ENCODE measurements around the gene SHISA2.

SHISA2 gene

DNA sequence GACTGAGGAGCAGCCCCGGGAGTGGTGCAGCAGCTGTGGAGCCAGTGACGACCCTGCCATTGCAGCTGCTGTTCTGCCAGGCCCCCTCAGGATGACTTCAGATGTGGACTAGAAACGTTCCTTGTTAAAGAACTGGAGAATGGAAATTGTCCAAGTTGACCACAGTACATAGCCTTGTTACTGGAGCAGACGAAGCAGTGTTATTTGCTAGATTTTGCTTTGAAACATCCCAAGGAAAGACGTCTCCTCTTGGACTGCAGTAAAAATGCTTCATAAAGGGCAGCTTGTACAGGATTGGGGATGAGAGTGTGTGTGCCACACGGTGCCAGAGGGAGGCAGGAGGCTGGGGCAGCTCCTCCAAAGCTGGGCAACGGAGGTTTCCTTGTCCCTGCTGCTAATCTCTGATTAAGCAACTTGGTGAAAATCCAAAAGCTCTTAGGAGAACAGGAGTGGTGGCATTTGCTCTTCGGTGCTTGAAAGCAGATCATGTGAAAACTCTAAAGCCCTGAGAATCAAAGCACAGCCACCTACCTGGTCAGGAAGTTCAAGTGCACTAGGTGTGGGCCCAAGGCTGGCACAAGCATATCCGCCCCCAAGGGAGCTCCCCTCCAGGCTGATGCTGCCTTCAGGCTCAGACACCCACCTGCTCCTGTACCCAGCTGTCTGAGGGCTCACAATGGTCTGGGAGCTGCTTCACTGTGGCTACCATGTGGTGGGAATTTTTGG is 34.5 kb downstream of the SHISA2 start:
- no peak for DNase-seq

DNA sequence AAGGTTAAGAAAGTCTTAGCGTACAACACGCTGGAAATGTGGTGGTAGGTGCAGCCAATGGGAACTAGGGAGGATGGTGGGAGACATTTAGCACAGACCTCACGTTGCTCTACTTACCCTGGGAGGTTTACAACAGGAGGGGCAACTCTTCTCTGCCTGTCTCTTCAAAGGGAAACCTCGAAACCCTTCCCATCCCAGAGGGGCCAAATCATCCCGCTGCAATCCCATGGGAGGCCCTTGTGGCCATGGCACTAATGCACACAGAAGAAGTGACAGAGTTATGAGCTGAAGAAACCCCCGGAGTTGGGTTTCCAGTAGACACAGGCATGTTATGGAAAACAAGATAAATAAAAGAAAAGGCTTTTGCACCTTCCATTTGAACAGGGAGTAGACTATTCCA is 35.6 kb downstream of the SHISA2 start:
- no peak for DNase-seq

DNA sequence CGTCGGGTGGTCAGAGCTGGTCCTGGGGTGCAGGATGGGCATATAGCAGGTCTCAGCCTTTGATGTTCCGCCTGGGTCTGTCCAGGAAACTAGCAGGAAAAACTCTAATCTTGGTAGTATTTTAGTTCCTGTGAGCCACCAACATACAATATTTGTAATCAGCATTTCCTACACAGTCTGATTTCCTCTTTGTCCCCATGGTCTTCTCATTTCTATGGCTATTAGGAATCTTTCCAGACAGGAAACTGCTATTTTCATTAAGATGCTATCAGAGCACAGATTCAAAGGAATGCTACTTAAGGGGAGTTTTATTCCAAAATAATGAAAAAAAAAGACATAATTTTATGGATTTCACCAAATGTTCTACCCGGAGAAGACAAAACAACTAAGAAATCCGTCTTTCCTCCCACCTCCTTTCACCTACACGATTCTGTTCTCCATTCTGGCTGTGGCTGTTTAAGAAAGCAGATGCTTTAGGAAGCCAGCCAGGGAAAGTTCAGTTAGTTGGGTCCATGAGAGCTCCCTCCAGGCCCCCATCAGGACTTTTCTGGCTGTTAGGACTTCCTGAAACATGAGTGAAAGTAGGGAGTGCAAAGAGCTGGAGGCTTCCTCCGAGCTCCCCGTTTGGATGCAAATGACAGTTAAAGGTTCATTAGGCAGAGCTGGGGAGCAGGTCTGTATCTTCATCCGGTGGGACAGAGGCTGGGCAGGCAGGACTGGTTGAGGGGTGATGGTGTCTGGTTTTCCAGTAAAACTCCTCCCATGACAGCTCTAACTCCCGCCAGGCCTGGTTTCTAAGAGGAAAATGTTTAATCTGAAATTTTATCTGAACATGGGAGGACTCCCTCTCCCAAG is 36.3 kb downstream of the SHISA2 start:
- DNase-seq = no peak

DNA sequence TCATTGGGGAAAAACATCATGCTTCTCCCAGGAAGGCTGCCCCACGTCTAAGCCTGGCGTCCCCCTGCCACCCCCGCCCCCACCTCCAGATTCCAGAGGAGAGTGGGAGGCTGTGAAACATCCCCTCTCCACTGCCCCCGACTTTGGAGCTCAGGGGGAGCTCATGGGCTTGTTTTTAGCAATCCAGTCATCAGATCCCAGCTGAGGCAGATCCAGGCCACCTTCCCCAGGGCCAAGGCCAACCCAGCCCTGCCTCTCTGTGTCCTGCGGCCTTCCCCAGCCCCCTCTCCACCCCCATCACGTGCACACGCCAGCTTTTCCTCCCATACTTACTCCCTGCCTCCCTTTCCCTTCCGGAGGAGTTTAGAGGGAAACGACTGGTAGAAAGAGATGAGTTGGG is 38.8 kb downstream of the SHISA2 start:
- no peak for DNase-seq

DNA sequence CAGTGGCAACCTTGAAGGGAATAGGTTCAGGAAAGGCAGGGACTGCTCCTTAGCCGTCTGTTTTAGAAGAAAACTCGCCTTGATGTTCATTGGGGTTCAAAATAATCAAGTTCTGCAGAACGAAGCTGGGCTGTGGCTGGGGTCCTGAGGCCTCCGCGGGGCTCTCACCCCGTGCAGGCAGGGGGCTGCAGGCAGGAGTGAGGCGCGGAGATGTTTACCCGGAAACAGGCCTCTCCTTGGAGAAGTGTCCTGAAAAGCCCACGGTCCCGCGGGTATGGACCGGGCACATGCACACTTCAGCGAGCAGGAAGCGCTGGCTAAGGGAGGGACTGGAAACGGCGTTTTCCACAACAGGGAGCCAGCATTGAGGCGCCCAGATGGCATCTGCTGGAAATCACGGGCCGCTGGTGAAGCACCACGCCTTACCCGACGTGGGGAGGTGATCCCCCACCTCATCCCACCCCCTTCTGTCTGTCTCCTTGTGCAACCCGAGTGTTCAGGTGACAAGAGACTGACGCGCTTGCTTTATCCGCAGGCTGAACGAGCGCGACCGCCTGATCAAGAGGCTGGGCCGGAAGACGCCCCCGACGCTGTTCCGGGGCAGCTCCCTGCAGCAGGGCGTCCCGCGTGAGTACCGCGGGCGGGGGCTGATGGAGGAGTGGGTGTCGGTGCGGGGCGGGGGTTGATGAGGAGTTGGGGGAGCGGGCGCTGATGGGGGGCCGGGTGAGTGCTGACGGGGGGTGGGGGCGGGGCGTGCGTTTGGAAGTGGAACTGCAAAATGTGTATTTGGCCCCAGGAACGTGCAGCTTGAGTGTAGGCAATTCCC is 39.6 kb downstream of the SHISA2 start:
- DNase-seq = no peak

DNA sequence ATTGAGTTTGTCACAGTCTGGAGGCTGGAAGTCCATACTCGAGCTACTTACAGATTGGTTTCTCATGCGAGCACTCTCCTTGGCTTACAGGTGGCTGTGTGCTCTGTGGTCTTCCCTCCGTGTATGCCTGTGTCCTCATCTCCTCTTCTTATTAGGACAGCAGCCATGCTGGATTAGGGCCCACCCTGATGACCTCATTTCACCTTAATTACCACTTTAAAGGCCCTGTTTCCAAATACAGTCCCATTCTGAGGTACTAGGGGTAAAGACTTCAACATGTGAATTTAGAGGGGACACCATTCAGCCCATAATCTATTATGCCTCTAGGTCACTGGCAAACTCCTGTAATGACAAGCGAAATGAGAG is 40.6 kb downstream of the SHISA2 start:
- no peak for DNase-seq

DNA sequence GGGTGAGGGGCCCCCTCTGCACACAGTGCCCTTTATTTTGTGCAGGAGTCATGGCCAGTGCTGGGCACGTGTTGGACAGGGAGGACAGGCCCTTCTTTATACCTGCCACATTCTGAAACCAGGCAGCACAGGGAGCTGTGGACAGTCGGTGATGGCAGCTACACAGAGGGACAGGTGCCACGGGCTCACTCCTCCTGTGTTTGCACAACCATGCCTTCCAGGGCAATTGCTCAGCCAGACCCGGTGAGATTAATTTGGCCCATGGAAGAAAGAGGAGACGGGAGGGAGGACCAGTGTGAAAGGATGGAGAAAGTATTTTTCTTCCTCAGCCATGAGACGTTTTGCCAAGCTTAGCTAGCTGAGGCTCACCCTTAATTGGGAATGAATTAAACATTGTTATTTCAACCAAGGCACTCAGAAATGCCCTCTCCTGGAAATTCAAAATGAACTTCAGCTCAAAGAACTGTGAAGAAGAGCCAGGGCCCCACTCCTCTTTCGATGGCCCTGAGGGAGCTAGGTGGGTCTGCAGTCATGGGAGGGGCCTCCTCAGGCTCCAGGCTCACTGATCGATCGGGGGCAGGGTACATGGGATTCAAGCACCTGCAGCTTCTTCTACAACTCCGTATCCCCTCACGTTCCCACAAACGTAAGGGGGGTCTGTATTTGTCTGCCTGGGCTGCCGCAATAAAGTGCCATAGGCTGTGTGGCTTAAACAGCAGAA is 41.2 kb downstream of the SHISA2 start:
- DNase-seq = no peak

DNA sequence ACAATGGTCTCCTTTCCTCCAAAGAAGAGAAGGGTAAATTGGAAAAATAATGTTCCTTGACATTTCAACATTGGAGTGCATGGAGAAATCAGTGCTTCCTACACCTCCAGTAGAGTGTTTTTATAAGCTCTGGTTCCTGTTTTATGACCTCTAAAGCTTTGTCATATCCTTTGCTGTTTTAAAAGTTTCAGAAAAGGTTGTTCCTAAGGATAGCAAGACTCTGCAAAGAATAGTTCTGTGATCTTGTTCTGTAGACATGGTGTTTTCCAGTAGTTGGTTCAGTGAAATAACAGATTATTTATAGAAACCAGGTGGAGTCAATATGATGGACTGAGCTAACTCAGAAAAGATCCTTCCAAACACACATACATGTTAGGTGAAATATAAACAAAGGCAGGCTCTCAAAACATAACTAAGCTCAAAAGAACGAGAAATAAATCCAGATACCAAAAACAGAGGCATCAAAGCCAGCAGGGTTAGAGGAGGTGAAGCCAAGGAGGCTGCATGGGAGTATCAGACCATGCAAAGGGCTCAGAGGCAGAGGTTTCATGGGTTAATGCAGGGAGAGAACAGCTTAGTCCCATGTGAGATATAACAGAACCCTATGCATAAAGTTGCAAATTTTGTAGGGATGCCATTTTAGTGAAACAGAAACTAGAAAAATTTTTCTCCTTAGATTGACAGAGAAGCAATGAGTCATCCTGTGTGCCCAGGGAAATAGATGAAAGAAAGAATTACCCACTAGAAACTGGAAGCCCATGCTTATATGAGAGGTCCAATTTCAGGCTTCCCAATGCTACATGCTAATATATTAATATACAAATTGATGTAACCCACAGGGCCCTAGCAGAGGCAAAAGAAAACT is 44.3 kb downstream of the SHISA2 start:
- DNase-seq = no peak

Measured in NCI-H1694 (cell line).